H9 (cell line): Measurements from ENCODE around the gene VAV3. TPM values are rescaled to one million over a fixed set of nuclear protein-coding genes. Genes with fewer than 3 reads are reported as not detected.

Experiments used
- DNase-seq: peaks from one replicate; pipeline ENCODE4 v3.0.0-alpha.2; 2017
- H2AFZ ChIP-seq: one replicate; pipeline ENCODE4 v1.6.1; 2013; ENCODE audit warnings: mild to moderate bottlenecking, low read length, control low read depth, moderate library complexity
- H2AK5ac ChIP-seq: 2 replicates; pipeline ENCODE4 v1.6.1; 2013; ENCODE audit warnings: low read length, control low read depth, mixed read lengths; ENCODE audit not compliant: insufficient read length
- H2BK120ac ChIP-seq: one replicate; pipeline ENCODE4 v1.6.1; 2013; ENCODE audit warnings: low read depth, mild to moderate bottlenecking, low read length, control low read depth, inconsistent platforms; ENCODE audit not compliant: poor library complexity, severe bottlenecking
- H2BK12ac ChIP-seq: 2 replicates; pipeline ENCODE4 v1.6.1; 2013; ENCODE audit warnings: low read length, control low read depth, mixed read lengths, low read depth; ENCODE audit not compliant: insufficient read length
- H2BK15ac ChIP-seq: 2 replicates; pipeline ENCODE4 v1.6.1; 2013; ENCODE audit warnings: low read depth, low read length, control low read depth
- H2BK20ac ChIP-seq: one replicate; pipeline ENCODE4 v1.6.1; 2013; ENCODE audit warnings: low read depth, mild to moderate bottlenecking, low read length, control low read depth, inconsistent platforms; ENCODE audit not compliant: poor library complexity, severe bottlenecking
- H2BK5ac ChIP-seq: 2 replicates; pipeline ENCODE4 v1.6.1; 2013; ENCODE audit warnings: low read length, control low read depth, mixed read lengths; ENCODE audit not compliant: insufficient read length
- H3K14ac ChIP-seq: 2 replicates; pipeline ENCODE4 v1.6.1; 2013; ENCODE audit warnings: low read length, control low read depth; ENCODE audit not compliant: insufficient read depth
- H3K18ac ChIP-seq: 2 replicates; pipeline ENCODE4 v1.6.1; 2013; ENCODE audit warnings: low read depth, mild to moderate bottlenecking, mixed read lengths, low read length, control low read depth; ENCODE audit not compliant: insufficient read length
- H3K23ac ChIP-seq: 2 replicates; pipeline ENCODE4 v1.6.1; 2013; ENCODE audit warnings: low read length, control low read depth, mixed read lengths, low read depth; ENCODE audit not compliant: insufficient read length
- H3K23me2 ChIP-seq: 2 replicates; pipeline ENCODE4 v1.6.1; 2013; ENCODE audit warnings: low read depth, mild to moderate bottlenecking, mixed read lengths, low read length, control low read depth; ENCODE audit not compliant: insufficient read length, poor library complexity, severe bottlenecking
- H3K27ac ChIP-seq: 2 replicates; pipeline ENCODE4 v1.5.1; 2013; ENCODE audit warnings: low read length, control low read depth, mixed read lengths, low read depth; ENCODE audit not compliant: insufficient read length
- H3K27me3 ChIP-seq: 2 replicates; pipeline ENCODE4 v1.6.1; 2013; ENCODE audit warnings: low read length, control low read depth, inconsistent platforms; ENCODE audit not compliant: insufficient read depth
- H3K4ac ChIP-seq: 2 replicates; pipeline ENCODE4 v1.6.1; 2013; ENCODE audit warnings: low read depth, mild to moderate bottlenecking, control low read depth, inconsistent platforms, low read length, moderate library complexity
- H3K4me1 ChIP-seq: 2 replicates; pipeline ENCODE4 v1.6.1; 2013; ENCODE audit warnings: low read length, control low read depth, inconsistent platforms; ENCODE audit not compliant: insufficient read depth
- H3K4me2 ChIP-seq: 2 replicates; pipeline ENCODE4 v1.6.1; 2013; ENCODE audit warnings: low read length, control low read depth, mixed read lengths; ENCODE audit not compliant: insufficient read length, insufficient read depth
- H3K56ac ChIP-seq: 2 replicates; pipeline ENCODE4 v1.6.1; 2013; ENCODE audit warnings: low read depth, mild to moderate bottlenecking, mixed read lengths, low read length, control low read depth; ENCODE audit not compliant: insufficient read length
- H3K79me1 ChIP-seq: 2 replicates; pipeline ENCODE4 v1.6.1; 2013; ENCODE audit warnings: low read depth, mild to moderate bottlenecking, moderate library complexity, low read length, control low read depth, inconsistent platforms; ENCODE audit not compliant: insufficient read depth, poor library complexity, severe bottlenecking
- H3K79me2 ChIP-seq: 2 replicates; pipeline ENCODE4 v1.6.1; 2013; ENCODE audit warnings: low read length, control low read depth, inconsistent platforms; ENCODE audit not compliant: insufficient read depth
- H3K9ac ChIP-seq: 2 replicates; pipeline ENCODE4 v1.6.1; 2013; ENCODE audit warnings: low read length, control low read depth, mixed read lengths; ENCODE audit not compliant: insufficient read length; ENCODE audit errors: extremely low read depth
- H3K9me3 ChIP-seq: one replicate; pipeline ENCODE4 v1.6.1; 2013; ENCODE audit warnings: low read depth, low read length, inconsistent platforms; ENCODE audit not compliant: control insufficient read depth
- H3T11ph ChIP-seq: one replicate; pipeline ENCODE4 v1.6.1; 2013; ENCODE audit warnings: mild to moderate bottlenecking, low read length, control low read depth, inconsistent platforms
- H4K20me1 ChIP-seq: one replicate; pipeline ENCODE4 v1.6.1; 2013; ENCODE audit not compliant: control insufficient read depth, insufficient read length, insufficient read depth
- H4K5ac ChIP-seq: 2 replicates; pipeline ENCODE4 v1.6.1; 2013; ENCODE audit warnings: low read depth, mild to moderate bottlenecking, mixed read lengths, low read length, control low read depth; ENCODE audit not compliant: insufficient read length
- H4K8ac ChIP-seq: replicated peaks from 2 replicates; pipeline ENCODE4 v1.6.1; 2013; ENCODE audit warnings: low read length, control low read depth, mixed read lengths, low read depth; ENCODE audit not compliant: insufficient read length
- H4K91ac ChIP-seq: 2 replicates; pipeline ENCODE4 v1.6.1; 2013; ENCODE audit warnings: low read depth, mild to moderate bottlenecking, moderate library complexity, mixed read lengths, low read length, control low read depth; ENCODE audit not compliant: insufficient read length
- H3K27ac Mint-ChIP-seq, 3 experiments: 2 replicates in 2 of 3; 3 replicates in 1 of 3; pipeline ENCODE4 v1.8.0; 2020 to 2021; ENCODE audit warnings: mixed read lengths in 3 of 3, mild to moderate bottlenecking in 1 of 3, moderate library complexity in 1 of 3
- H3K27me3 Mint-ChIP-seq: 2 replicates; pipeline ENCODE4 v1.8.0; 2021; ENCODE audit warnings: low read depth, mild to moderate bottlenecking, moderate library complexity, mixed read lengths
- H3K36me3 Mint-ChIP-seq, 3 experiments: 2 replicates in 2 of 3; 3 replicates in 1 of 3; pipeline ENCODE4 v1.8.0; 2020 to 2021; ENCODE audit warnings: low read depth in 3 of 3, mixed read lengths in 3 of 3; ENCODE audit not compliant: insufficient read depth in 1 of 3
- H3K4me1 Mint-ChIP-seq, 2 experiments: 2 replicates each; pipeline ENCODE4 v1.8.0; 2020; ENCODE audit warnings: mixed read lengths in 2 of 2
- H3K4me3 Mint-ChIP-seq, 2 experiments: 2 replicates in 1 of 2; 3 replicates in 1 of 2; pipeline ENCODE4 v1.8.0; 2020 to 2021; ENCODE audit warnings: mild to moderate bottlenecking in 2 of 2, mixed read lengths in 2 of 2, moderate library complexity in 1 of 2
- H3K9me3 Mint-ChIP-seq, 2 experiments: 2 replicates in 1 of 2; 3 replicates in 1 of 2; pipeline ENCODE4 v1.8.0; 2020; ENCODE audit warnings: mild to moderate bottlenecking in 2 of 2, mixed read lengths in 2 of 2, moderate library complexity in 1 of 2
- WGBS: extraction: QIAGEN DNeasy Blood & Tissue Kit; methylation state at CpG from one replicate; pipeline ENCODE4 v1.1.7; 2013; ENCODE audit warnings: missing lambda C conversion rate, low lambda C conversion rate, mixed read lengths; ENCODE audit not compliant: insufficient read length; ENCODE audit errors: extremely low coverage; 5-methylcytosine and 5-hydroxymethylcytosine counted together
- total RNA-seq: library from RNA; stranded (reverse); gene quantifications from 2 replicates; pipeline ENCODE4 v1.2.1, GENCODE V29; 2021
- TF ChIP-seq, protein P1 (sequence below): fragments of 200-600 bp; sonication (generic); conservative IDR thresholded peaks from 3 replicates; pipeline ENCODE4 v1.8.0; 2021; ENCODE audit warnings: antibody characterized with exemption, mild to moderate bottlenecking

The VAV3 gene
- total RNA-seq, 1 experiment from 2014 or later: 5.1 TPM

DNA sequence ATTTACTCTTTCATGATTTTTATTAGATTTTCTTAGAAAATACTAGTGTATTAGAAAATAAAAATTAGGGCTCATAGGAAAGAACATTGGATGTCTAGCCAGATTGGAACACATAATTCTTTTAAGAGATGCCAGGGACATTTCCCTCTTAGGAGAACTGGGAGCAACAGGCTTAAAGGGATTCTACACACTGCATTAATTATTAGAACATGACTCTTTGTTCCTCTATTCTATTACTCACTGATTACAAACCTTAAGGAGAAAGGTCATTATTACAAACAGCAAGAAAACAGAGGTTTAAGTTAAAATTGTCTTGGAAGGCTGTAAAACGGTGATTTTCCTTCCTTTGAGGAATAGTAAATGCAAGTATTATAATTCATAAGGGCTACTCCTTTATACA lies 32.9 kb upstream of the VAV3 start:
- Histone ChIP-seq H2BK12ac (no peak overlapping the region), H3K79me2 (no peaks in the 10 kb centered on the region), H3K4me1 (no peaks in the 10 kb centered on the region), H3K79me1 (no peaks in the 10 kb centered on the region), H3K27me3 (no peaks in the 10 kb centered on the region), H2BK15ac (no peak overlapping the region), H3K27ac (no peak overlapping the region), H3K4me2 (no peak overlapping the region), H3K14ac (no peak overlapping the region), H3K18ac (no peak overlapping the region), H2BK20ac (no peak overlapping the region), H4K91ac (no peak overlapping the region), H3K9me3 (no peaks in the 10 kb centered on the region), H2AFZ (no peak overlapping the region), H4K5ac (no peak overlapping the region), H4K20me1 (no peaks in the 10 kb centered on the region), H3K4ac (no peak overlapping the region), H3T11ph (no peak overlapping the region), H2BK120ac (no peak overlapping the region), H3K23me2 (no peaks in the 10 kb centered on the region), H2BK5ac (no peak overlapping the region), H2AK5ac (no peak overlapping the region), H3K9ac (no peak overlapping the region), H3K56ac (no peak overlapping the region), H3K23ac (no peak overlapping the region), H4K8ac (no peak overlapping the region)
- peaks cover 8 to 10% of the 10 kb centered on the region in 2 experiments for H3K4me1 Mint-ChIP-seq
- no peaks in the 10 kb centered on the region for H3K9me3 Mint-ChIP-seq
- no peak overlapping the region for H3K4me3 Mint-ChIP-seq
- TF ChIP-seq, protein P1, sequence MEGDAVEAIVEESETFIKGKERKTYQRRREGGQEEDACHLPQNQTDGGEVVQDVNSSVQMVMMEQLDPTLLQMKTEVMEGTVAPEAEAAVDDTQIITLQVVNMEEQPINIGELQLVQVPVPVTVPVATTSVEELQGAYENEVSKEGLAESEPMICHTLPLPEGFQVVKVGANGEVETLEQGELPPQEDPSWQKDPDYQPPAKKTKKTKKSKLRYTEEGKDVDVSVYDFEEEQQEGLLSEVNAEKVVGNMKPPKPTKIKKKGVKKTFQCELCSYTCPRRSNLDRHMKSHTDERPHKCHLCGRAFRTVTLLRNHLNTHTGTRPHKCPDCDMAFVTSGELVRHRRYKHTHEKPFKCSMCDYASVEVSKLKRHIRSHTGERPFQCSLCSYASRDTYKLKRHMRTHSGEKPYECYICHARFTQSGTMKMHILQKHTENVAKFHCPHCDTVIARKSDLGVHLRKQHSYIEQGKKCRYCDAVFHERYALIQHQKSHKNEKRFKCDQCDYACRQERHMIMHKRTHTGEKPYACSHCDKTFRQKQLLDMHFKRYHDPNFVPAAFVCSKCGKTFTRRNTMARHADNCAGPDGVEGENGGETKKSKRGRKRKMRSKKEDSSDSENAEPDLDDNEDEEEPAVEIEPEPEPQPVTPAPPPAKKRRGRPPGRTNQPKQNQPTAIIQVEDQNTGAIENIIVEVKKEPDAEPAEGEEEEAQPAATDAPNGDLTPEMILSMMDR: no peak
- no peak for DNase-seq
- no peaks in the 10 kb centered on the region for H3K36me3 Mint-ChIP-seq
- no CpG with 5 or more reads among the region's 1 CpG for WGBS
- H3K27me3 Mint-ChIP-seq: no peaks in the 10 kb centered on the region
- H3K27ac Mint-ChIP-seq: no peak overlapping the region
